22Rv1 (cell line): Measurements from ENCODE around the gene SDK2.

Source experiments
- H3K27ac ChIP-seq: fragments of 450-650 bp; 2 replicates; pipeline ENCODE4 v1.5.1; 2017
- CTCF ChIP-seq: fragments of 450-650 bp; IDR thresholded peaks from 2 replicates; pipeline ENCODE4 v1.5.1; 2017; ENCODE audit warnings: mild to moderate bottlenecking
- ZFX ChIP-seq: fragments of 450-650 bp; IDR thresholded peaks from 2 replicates; pipeline ENCODE4 v1.6.1; 2017; ENCODE audit warnings: antibody characterized with exemption, borderline replicate concordance

Gene SDK2

GRCh38 chr17:73519714-73520368 is 124.4 kb downstream of the SDK2 start:
- TF ChIP-seq ZFX: no peak
- no peak overlapping the region for H3K27ac ChIP-seq

- no peak overlapping the region for H3K27ac ChIP-seq
- TF ChIP-seq ZFX: no peak
- TF ChIP-seq CTCF: no peak
Observed at GRCh38 chr17:73519011-73519410, 125.2 kb downstream of the SDK2 start.

GRCh38 chr17:73516431-73516830 is 127.8 kb downstream of the SDK2 start:
- no peak overlapping the region for H3K27ac ChIP-seq
- TF ChIP-seq ZFX (no peak), CTCF (no peak)

- H3K27ac ChIP-seq: no peak overlapping the region
- no peak for TF ChIP-seq CTCF
- no peak for TF ChIP-seq ZFX
Observed at GRCh38 chr17:73514146-73514863, 129.9 kb downstream of the SDK2 start.

GRCh38 chr17:73513426-73513825 is 130.8 kb downstream of the SDK2 start:
- no peak overlapping the region for H3K27ac ChIP-seq
- TF ChIP-seq ZFX (no peak), CTCF (no peak)

- TF ChIP-seq CTCF (no peak), ZFX (no peak)
- no peak overlapping the region for H3K27ac ChIP-seq
Observed at GRCh38 chr17:73511719-73512115, 132.5 kb downstream of the SDK2 start.

GRCh38 chr17:73510981-73511718 is 133.1 kb downstream of the SDK2 start:
- no peak overlapping the region for H3K27ac ChIP-seq
- no peak for TF ChIP-seq ZFX
- TF ChIP-seq CTCF: no peak
